8988T (cell line): ENCODE measurements around the gene USH1G.
"Not testable (repeated sequence)": the region's sequence is repeated elsewhere in the genome, so short reads cannot be mapped to it uniquely, and the experiment has no call there.

Experiments used
- DNase-seq: peaks from one replicate; pipeline ENCODE4 v3.0.0; 2011

Gene USH1G

GRCh38 chr17:74925242-74925641 lies 2.2 kb upstream of the USH1G start:
- DNase-seq, result no peak

GRCh38 chr17:74924250-74924948 lies 1.3 kb upstream of the USH1G start, which contains the start of gene OTOP2:
OTOP2 (plus strand) TSS chr17:74924273; CDS start chr17:74924633, 360 bp downstream.
- DNase-seq, result no peak

- DNase-seq, result peak; percentile 89
Observed at GRCh38 chr17:74923538-74924249, 639 bp upstream of the USH1G start.

GRCh38 chr17:74922172-74922571 lies 883 bp downstream of the USH1G start:
- DNase-seq, result no peak

- DNase-seq, result no peak
Observed at GRCh38 chr17:74921769-74922168, 1.3 kb downstream of the USH1G start.

- DNase-seq, result no peak
Observed at GRCh38 chr17:74921026-74921681, 1.9 kb downstream of the USH1G start.

- no peak for DNase-seq
Observed at GRCh38 chr17:74920642-74921025, 2.4 kb downstream of the USH1G start.

- no peak for DNase-seq
Observed at GRCh38 chr17:74920306-74920620, 2.8 kb downstream of the USH1G start.

- DNase-seq, result peak; percentile 69
Observed at GRCh38 chr17:74919440-74920305, 3.4 kb downstream of the USH1G start.

- no peak for DNase-seq
Observed at GRCh38 chr17:74918906-74919305, 4.1 kb downstream of the USH1G start.

GRCh38 chr17:74917430-74917829 lies 5.6 kb downstream of the USH1G start:
- no peak for DNase-seq

GRCh38 chr17:74916851-74917199 lies 6.2 kb downstream of the USH1G start:
- no peak for DNase-seq

- DNase-seq, result no peak
Observed at GRCh38 chr17:74916136-74916850, 6.8 kb downstream of the USH1G start.

GRCh38 chr17:74911423-74911822 lies 11.6 kb downstream of the USH1G start:
- DNase-seq, result not testable (repeated sequence)

GRCh38 chr17:74909097-74909496 lies 14.0 kb downstream of the USH1G start:
- DNase-seq, result not testable (repeated sequence)

GRCh38 chr17:74907012-74907411 lies 16.0 kb downstream of the USH1G start:
- no peak for DNase-seq

- not testable (repeated sequence) for DNase-seq
Observed at GRCh38 chr17:74906214-74906793, 16.8 kb downstream of the USH1G start.

GRCh38 chr17:74904687-74905409 lies 18.2 kb downstream of the USH1G start:
- no peak for DNase-seq

GRCh38 chr17:74903671-74904070 lies 19.4 kb downstream of the USH1G start:
- no peak for DNase-seq

GRCh38 chr17:74903034-74903433 lies 20.0 kb downstream of the USH1G start:
- no peak for DNase-seq

GRCh38 chr17:74901353-74902135 lies 21.5 kb downstream of the USH1G start:
- DNase-seq, result no peak
